ENCODE data around the gene CD46.

CD46 gene

DNA sequence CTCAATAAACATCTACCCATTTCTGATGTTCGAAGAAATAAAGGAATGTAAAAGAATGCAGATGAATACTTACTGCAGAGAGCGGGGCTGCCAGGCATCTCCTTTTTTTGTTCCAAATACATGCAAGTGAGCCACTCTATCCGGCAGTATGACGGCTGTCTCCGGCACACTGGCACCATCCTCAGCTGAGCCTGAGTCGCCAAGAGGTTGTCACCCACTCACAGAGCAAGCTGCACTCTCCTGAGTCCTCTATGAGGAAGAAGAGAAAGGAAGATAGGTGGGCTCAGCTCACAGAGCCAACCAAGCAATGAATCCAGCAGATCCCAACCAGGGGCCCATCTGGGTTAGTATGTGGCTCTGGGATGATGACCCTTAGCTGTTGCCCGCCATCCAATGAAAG is 65.3 kb downstream of the CD46 start:
- no peak for DNase-seq

DNA sequence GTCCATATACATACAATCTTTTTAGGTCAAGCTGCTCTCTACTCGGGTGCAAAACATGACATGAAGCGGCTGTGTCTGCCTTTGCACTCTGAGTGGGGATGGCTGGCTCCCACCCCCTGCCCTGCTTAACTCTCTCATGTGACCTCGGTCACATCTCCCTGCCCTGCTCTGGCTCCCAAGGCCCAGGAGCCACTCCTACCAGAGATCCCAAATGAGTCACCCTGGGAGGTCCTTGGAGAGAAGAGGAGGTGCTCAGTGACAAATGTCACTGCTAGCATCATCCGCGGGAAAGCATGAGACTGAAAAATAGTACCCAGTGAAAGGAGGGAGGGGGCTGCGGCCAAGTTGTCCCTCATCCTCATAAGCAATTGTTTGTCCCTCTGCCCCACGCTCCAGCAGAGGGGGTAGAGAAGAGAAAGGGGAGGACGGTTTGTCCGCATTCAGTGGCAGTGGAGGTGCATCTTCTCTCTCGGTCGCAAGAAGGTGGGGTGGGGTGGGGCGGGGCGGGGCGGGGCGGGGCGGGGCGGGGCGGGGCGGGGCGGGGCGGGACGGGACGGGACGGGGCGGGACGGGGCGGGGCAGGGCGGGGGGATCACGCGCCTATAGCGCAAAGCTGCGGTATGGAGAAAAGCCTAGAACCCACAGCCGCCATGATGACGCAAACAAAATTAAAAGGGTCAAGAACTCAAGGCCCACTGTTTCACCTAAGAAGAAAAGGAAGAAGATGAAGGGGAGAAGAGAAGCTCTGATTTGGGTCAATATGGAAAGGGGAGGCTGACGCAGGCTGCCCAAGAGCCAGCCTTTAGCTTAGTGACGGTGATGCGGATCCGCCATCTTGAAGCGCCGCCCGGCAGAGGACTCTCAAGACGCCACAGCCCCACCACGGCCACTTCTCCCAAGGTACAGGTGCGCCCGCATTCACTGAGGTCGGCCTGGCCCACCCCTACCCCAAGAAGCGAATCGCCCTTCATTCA is 66.2 kb downstream of the CD46 start:
- no peak for DNase-seq

DNA sequence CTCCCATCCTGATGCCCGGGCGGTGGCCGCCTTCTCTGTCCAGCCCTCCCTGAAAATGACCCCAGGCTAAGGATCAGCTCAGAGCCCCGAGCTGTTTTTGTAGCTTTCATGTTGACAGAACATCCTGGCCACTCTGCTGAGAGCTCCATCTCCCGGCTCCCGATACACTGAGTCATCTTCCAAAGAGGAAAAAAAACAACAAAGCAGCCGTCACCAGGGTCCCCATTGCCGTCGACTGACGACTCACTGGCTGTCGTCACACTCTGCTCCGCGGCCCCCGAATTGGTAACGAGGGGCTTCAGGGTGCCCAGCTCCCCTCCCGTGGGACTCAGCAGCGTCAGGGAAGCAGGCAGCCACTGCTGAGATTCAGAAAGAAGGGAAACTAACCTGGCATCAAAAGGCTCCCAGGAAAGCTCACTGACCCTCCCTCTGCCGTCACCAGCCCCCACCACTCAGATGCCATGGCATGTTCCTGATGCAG is 67.2 kb downstream of the CD46 start:
- no peak for DNase-seq

DNA sequence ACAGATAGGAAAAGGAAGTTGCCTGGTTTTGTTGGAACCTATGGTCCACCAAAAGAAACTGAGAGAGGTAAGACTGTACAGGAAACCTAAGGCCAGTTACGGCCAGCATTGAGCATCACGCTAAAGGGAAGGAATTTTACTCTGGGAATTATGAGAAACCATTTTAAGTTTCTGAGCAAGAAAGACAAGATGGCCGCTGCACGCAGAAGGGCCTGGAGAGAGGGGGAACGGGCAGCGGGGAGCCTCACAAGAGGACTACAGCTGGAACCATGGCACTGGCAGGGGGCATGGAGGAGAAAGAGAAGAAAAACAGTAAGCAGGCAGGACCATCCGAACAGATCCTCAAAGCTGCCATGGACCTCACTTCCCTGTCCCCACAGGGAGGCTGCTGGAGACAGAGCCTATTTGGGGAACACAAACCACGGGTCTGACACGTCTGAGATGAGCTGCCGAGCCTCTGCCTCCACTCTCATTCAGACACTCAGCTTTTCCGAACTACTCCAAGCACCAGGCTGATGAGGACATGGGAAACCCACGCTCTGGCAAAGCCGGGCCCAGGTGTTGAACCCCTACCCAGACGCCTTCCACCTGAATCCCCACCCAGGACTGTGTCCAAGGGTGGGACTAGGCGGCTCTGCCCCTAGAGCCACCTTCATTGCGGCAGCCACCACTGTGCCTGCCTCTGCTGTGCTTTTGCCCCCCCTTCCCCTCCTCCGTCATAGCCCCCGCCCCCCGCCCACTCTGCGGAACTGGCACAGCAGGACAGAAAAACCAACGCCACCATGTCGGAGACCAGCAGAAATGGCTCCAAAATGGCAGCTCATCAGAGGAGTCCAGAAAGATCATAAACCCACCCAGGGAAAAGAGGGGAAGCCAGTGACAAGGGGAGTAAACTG is 69.0 kb downstream of the CD46 start:
- no peak for DNase-seq

DNA sequence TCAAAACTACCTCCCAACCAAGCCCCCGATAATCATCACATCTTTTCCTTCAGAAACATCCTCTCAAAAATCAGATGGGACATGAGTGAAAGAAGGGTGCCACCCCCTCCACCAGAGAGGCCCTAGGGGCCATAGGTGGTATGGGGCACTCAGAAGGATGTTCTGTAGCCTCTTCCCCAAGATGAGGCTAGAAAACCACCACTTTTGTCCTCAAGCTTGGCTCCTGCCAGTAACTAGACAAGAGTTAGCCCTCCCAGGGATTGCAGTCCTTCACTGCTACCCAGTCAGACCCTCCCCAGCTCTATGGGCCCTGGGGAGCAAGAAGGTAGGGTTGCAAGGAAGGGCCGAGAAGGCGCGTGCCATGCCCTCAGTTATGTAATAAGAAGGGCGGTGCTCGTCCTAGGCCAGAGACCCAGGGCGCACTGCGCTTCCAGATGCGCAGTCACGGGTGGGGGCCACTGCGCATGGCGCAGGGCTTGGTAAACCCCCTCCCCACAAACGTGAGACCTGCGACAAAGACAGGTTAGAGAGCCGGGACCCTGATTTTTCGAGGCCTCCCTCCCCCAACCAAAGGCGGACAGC is 69.7 kb downstream of the CD46 start:
- DNase-seq = no peak

DNA sequence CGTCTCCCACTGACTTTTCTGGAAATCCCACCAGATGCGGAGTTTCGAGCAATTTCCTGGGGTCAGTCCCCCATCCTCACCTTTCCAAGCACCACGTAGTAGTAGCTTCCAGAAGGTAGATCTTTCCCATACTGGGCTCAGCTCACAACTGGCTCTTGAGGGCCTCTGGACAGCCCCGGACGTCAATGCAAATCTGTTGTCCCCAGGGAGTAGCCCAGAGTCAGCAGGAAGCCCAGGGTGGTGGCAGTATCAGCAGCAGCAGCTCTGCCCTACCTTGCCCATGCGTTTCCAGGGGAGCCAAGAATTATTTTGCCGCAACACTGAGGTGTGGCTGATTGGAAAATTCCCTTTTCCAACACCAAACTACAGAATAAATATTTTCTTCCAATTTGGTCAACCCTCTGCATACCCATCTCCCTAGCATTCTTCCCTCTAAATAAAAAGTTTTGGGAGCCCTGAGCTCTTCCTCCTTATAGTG is 70.3 kb downstream of the CD46 start:
- DNase-seq = no peak

DNA sequence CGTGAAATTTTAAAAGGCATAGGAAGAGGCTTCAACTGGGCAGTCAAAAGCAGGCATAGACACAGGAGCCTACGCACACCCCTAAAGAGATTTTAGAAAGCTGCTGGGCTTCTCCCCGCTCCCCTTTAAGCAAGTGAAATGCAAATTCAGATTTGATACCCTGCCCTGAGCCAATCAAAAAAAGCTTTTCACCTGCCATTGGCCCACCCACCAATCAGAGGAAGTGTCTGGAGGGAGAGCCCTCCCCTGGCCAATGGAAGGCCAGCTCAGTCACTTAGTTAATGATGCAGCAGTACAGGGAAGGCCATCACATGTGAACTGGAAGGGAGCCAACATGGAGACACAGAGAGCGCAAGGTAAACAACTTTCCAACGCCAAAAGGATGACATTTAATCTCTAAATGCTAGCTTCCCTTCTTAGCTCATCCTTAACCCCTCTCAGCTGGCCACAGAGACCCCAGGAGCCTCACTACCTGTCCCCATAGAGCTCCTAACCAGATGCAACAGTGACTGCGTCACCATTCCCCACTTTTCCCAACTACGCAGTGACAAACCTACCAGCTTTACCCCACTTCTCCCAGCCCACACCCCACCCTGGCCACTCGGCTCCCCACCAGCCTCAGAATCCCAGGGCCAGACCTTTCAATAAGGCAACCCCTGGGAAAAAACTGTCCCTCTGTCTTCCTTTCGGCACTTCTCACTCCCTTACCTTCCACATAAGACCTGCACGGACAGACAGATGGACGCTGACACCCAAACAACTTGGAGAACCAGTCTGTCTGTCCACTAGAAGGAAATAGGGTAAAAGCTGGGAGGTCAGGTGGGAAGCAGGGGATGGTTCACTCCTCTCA is 71.0 kb downstream of the CD46 start:
- no peak for DNase-seq

DNA sequence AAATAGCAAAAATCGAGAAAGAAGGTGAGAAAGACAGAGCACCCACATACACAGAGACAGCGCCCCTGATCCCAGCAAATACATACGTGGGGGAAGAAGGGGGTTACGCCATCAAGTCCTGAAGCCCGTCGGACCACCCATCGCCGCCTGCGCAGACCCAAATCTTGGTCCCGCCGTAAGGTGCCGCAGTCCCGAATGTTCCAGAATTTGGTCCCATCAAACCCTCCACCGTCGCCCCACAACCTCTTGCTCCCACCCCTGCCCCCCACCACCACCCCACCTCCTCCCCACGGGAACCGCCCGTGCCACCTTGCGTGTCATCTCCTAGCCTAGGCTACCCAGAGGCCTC is 71.7 kb downstream of the CD46 start:
- DNase-seq = no peak

DNA sequence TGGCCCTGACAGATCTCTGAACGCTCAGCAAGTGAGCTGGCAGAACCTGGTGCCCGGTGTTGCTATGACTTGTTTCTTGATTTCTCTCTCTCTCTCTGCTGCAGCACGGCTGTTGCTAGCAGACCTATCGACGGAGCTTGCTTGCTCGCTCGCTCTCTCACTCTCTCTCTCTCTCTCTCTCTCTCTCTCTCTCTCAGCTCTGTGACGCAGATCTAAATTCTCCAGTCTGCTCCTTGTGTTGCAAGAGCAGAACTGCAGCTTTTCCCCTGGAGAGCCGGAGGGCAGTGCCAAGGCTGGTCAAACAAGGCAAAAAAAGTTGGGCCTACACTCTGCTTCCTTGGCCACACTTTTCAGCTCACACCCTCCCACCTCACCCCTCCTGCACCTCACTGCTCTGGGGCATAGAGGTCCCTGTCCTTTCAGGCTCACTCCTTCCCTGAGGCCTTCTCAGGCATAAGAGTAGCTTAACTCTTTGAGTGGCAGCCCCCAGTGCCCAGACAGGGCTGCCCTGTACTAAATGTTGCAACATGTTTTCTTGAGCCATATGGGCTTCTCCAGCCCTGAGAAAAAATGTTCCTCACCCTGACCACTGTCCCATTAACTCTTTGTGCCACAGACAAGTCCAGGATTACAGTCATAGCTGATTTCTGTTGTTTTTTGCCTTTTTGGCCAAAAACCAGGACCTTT is 72.2 kb downstream of the CD46 start:
- DNase-seq = no peak

DNA sequence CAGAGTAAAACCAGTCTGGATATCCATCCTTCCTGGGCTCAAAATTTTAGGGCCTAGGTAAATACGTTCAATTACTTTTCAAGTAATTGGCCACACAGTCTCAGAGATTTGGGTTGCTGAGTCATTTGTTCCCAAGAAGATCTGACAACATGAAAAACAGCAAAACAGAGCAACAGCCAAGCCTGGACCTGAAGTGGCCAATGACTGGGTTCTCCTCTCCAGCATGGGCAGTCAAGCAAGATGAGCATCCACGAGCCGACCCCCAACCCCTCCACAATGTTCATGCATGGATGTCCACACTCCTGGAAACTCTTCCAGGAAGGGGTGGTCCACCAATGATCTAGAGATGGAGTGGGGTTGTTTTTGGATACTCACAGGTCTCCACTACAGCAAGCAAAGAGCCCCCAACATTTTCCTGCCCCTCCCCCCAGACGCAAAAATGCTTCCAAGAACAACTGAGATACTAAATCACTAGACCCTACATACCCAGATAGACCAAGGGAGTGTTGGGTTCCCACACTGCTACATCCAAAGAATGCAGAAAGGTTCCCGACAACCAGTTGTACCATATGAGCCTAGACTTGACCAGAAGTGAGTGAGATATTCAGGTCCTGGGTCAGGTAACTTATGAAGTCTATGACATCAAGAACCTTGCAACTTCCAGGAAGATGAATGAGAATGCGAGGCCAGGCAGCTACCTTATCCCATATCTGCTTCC is 73.0 kb downstream of the CD46 start:
- no peak for DNase-seq

DNA sequence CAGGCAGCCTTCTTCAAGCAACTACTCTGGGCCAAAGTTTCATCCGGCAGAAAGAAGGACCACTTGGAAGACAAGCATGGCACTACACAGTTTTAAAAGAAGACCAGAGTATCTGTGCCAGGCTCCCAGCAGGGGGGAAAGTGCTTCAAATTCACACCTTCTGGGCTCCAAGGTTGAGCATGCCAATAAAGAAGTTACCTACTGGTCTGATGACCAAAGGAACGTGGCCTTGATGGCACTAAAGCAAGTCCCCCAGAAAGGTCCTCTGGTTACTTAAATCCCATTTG is 73.5 kb downstream of the CD46 start:
- no peak for DNase-seq

DNA sequence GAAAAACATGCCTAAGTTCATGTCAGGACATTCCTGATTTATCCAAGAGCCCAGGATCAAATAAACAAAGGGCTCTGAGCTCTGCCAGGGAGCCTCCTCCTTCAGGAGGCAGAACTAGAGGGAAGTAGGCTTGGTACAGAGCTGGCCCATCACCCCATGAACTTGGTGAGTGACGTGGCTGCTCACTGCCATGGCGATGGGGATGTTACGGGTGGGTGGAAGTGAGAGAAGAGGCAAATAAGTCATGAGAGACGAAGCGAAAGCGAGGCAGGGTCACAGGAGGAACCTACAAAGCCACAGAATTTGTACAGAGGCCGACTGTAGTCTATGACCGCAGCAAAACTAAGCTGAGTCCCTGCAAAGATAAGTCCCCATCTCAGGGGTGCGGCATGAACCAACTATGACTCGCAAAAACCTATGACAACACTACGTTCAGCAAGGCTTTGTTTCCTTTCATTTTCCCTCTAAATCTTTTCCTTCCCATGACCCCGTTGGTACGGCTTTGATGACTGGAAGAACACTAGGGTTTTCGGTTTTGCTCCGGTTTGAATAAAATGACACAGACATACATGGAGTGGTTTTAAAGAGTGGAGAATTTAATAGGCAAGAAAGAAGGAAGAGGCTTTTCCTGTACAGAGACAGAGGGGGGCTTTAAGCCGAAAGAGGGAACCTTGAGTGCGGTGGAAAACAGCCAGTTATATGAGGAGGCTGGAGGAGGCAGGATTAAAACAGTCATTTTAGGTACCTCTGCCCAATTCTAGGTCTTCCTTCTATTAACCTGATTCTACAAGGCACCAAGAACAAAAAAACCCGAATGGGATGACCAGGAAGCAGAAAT is 74.1 kb downstream of the CD46 start:
- peak; percentile 99 for DNase-seq

DNA sequence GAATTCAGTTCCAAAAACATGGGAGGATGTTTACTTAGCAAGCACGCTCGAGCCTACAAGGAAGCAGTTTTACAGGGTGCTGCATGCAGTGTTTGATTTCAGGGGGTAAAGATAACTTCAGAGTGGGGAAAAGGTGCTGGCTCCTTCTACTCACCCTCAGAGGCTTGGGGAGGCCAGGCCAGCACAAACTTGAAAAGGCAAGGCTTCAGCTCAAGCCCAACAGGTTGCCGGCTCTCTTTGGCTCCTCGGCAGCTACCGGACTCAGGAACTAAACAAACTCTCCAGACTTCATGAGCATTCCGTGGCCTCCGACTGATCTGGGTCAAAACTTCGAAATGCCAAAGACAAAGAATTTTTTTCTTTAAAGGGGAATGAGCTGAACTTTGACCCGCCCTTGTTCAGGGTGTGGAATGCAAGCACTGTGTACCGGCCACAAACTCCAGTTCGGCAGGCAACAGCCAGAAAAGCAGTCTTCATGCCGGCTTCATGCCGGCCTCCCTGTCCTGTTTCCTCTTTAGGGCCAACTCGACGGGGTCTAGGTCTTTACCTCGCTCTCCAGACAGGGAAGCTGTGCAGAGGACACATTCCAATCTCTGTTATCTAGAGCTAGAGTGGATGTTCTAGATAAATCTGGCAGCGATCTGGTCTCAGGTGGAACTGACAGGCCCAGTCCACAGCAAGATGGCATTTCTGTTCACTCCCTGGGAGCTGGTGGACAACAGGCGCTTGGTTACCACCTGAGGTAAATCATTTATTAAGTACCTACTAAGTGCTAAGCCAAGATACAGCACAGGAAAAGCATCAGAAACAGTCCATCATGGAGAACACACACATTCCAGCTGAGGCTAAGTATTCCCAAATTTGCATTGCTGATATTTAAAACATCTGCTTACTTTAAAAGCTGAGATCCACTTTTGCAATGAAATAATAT is 75.0 kb downstream of the CD46 start:
- DNase-seq = no peak

DNA sequence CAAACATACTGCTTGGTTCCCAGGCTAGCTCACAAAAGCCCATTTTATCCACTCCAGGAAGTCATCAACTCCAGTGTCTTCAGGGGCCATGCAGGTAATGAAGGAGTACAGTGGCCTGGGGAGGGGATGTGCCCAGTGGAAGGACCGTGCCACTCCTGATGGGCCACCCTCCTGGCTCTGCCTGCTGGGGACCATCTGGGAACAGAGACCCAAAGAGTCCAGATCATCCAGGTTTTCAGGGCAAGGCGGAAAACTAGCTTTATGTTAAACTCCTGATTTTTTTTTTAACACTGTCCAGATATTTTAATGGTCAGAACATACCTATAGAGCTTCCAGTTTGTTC is 75.6 kb downstream of the CD46 start:
- no peak for DNase-seq

DNA sequence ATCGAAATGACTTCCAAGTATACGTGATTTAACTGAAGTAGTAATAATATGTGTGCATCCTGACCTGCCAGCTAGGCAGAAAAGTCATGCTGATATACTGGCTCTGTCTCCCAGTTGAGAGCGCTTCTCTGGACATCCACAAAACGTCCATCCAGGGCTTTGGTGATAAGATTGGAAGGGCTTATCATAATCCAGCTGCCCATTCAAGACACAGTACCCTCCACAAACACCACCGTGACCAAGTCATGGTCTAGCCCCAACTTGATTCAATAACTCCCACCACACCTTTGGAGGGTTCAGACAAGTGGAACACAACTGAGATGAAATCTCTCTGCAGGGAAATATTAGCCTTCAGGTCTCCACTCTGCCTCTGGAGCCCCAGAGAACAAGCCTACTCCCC is 76.2 kb downstream of the CD46 start:
- DNase-seq = no peak

DNA sequence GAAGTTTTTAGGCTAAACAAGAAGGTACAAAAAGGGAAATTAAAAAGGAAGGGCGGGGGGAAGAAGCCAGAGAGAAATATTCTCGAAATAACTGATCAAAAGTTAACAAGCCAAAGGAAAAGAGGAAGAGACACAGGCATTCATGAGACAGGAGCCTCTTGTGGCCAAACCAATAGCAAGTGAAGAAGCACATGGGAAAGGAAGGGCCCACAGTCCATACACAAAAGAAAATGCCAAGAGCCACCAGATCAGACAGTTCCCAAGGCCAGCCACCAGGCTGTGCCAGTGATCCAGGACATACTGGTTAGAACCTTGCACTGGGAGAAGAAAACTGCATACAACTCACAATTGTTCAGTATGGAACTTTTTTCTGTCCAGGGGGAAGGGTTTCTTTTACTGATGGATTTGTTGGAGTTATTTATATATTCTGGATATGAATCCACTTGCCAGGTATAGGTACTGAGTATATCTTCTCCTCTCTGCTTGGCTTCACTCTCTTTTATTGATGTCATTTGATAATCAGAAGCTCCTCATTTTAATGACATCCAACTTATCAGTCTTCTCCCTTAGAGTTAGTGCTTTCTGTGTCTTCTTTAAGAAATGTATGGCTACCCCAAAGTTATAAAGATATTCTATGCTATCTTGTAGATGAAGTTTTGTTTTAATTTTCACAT is 76.8 kb downstream of the CD46 start:
- peak; percentile 94 for DNase-seq

DNA sequence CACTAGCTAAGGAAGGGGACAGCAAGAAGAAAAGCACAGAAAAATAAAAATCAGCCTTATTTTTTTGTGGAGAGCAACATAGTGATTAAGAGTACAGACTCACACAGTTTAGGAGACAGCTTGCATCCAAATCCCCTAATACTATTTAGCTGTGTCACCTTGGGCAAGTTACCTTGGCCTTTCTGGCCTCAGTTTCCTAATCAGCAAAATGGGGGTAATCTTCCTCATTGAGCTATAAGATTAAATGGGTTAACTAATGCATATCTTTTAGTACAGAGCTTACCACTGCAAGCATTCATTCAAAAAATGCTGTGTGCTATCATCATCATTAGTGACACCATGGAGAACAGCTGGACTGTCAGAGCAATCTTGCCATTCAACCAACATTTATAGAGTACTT is 77.7 kb downstream of the CD46 start:
- DNase-seq = no peak

DNA sequence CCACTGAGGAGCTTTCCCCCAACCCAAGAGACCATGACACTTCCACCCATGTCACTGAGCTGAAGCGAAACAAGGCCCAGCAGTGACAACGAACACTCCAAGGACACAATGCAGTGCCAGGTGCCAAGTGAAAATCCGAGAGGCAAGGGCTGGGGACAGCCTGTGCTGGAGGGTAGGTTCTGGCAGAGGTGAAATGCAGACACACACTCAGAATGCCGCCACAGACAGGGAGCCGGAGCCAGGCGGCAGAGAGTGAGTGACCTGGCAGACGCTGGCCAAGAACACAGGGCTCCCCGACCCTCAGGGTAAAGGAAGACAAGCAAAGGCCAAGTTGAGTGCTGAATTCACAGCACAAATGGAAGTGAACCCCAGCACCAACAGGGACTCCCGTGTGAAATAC is 78.9 kb downstream of the CD46 start:
- DNase-seq = no peak

Data from SIG-M5 (cell line).